Stimulated activated CD8-positive, alpha-beta memory T cell treated with anti-CD3 and anti-CD28 coated beads, Interleukin-7, amount 100 ng/mL, for 24 hours (primary cell): Measurements from ENCODE around the gene KHDRBS1.
A peak's percentile ranks its signal among the peaks of the same experiment; 100 is the strongest.
"Not testable (repeated sequence)": the region's sequence is repeated elsewhere in the genome, so short reads cannot be mapped to it uniquely, and the experiment has no call there.

Experiments
- DNase-seq: peaks from one replicate; pipeline ENCODE4 v3.0.0-alpha.2; 2020; ENCODE audit warnings: low read depth

KHDRBS1 gene

GRCh38 chr1:32065613-32066488 is 52.2 kb downstream of the KHDRBS1 start:
- DNase-seq, result not testable (repeated sequence)

DNA sequence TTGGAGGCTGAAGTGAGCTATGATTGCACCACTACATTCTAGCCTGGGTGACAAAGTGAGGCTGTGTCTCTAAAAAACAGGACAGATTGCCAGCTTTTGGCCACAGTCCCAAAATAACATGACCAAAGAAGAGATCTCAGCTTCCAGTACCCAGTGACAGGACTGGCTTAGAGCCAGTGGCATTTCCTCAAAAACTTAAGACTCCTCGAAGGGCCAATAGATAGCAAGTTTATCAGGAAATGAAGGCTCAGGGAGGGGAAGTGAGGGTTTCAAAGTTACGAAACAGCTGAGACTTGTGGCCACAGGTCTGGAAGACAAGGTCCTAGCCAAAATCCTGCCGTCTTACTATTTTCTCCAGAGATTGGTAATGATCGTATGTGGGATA is 52.8 kb downstream of the KHDRBS1 start:
- no peak for DNase-seq

- no peak for DNase-seq
Observed at GRCh38 chr1:32068957-32069588, 55.4 kb downstream of the KHDRBS1 start.

GRCh38 chr1:32071758-32072621 is 58.3 kb downstream of the KHDRBS1 start:
- DNase-seq, result no peak

DNA sequence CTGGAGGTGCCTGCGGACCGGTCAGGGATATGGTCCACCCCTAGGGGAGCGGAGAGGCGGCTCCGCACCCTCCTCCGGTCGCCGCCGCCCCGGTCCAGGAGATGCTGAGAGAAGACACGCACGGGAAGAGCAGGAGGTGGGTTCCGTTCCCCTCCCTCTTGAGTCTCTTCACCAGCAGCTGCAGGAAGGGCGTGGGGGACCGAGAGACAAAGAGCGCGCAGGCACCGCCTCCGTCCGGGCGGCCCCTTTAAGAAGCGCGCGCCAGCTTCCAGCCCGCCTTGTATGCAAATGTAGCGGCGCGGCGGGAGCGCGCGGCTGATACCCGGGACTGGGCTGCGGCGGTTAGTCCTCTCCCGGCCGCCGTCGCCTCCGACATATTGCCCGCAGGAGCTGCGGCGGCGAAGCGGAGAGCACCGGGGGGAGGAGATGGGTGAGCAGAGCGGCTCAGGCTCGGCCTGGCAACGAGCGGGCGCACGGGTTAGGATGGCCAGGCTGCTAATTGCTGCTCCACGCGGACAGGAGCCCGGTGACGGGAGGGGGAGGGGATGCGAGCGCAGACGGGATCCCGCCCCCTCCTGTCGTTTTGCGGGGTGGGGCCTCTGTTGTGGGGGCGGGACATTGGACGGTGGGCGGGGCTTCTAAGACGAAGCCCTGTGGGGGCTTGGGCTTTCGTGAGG is 59.1 kb downstream of the KHDRBS1 start, which contains the start of gene TMEM39B:
Gene TMEM39B, plus strand, starts transcription at position 318 of the 677 bp plus-strand sequence. Its CDS starts 109 bp downstream, at position 427.
- peak; percentile 84 for DNase-seq

GRCh38 chr1:32073299-32074229 is 59.9 kb downstream of the KHDRBS1 start:
- no peak for DNase-seq

- no peak for DNase-seq
Observed at GRCh38 chr1:32074841-32075240, 61.2 kb downstream of the KHDRBS1 start.

DNA sequence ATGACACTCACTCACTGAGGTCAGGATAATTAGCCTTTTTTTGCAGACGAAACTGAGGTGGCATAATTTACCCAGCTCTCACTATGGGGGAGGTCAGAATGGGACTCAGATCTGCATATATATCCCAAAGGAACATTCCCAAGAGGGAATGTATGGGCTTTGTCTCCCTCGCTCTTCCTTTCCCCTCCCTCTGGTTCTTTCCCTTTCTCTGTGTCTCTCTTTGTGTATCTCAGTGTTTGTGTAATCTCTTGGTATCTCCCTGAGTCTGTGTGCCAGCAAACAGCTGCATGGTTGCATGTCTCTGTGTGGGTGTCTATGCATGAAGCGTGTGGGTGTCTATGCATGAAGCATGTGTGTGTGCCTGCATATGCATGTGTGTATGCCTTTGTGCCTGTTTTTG is 63.8 kb downstream of the KHDRBS1 start:
- DNase-seq, result no peak

DNA sequence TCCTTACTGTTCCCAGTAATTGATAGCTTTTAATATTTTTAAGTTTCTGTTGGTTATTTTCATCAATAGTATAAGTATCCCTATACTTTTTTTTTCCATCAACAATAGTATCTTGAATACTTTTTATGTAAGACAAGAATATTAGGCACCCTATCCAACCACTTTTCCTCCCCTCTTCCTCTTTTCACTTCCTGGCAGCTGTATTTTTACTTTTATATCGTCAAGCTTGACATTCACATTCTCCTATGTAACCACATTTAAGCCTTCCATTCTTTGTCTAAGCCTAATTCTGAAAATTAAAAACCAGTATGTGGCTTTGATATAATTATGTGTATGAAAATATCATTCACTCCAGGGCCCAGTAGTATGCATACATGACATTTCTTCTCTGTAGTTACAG is 68.4 kb downstream of the KHDRBS1 start:
- DNase-seq, result no peak

DNA sequence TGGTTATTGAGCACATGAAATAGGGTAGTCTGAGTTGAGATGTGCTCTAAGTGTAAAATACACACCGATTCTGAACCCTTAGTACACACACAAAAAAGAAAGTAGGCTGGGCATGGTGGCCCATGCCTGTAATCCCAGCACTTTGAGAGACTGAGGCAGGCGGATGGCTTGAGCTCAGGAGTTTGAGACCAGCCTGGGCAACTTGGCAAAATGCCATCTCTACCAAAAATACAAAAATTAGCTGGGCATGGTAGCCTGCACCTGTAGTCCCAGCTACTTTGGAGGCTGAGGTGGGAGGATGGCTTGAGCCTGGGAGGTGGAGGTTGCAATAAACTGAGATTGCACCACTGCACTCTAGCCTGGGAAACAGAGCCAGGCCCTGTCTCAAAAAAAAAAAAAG is 72.7 kb downstream of the KHDRBS1 start:
- not testable (repeated sequence) for DNase-seq

GRCh38 chr1:32091176-32091575 is 77.5 kb downstream of the KHDRBS1 start:
- no peak for DNase-seq

- no peak for DNase-seq
Observed at GRCh38 chr1:32091591-32091990, 77.9 kb downstream of the KHDRBS1 start.
